Erythroblast (primary cell): Measurements from ENCODE around the gene NTN1.
A peak's percentile ranks its signal among the peaks of the same experiment; 100 is the strongest.

Experiments used
- DNase-seq, 2 experiments: peaks; one replicate each; lab custom pipeline; 2025; lab: John Stamatoyannopoulos, UW
- GATA1 ChIP-seq: IDR thresholded peaks from 2 replicates; pipeline ENCODE4 v1.6.1; 2011; ENCODE audit warnings: low read depth, mild to moderate bottlenecking, control low read depth, low read length, moderate library complexity
- POLR2A ChIP-seq: IDR thresholded peaks from 2 replicates; pipeline ENCODE4 v1.6.1; 2011; ENCODE audit warnings: mild to moderate bottlenecking, low read length

NTN1 gene

GRCh38 chr17:9037736-9038135 lies 16.4 kb downstream of the NTN1 start:
- TF ChIP-seq GATA1 (no peak), POLR2A (no peak)
- DNase-seq, result peak; percentile 10 to 55

GRCh38 chr17:9038380-9038779 lies 17.1 kb downstream of the NTN1 start:
- TF ChIP-seq GATA1, result no peak
- TF ChIP-seq POLR2A, result no peak

DNA sequence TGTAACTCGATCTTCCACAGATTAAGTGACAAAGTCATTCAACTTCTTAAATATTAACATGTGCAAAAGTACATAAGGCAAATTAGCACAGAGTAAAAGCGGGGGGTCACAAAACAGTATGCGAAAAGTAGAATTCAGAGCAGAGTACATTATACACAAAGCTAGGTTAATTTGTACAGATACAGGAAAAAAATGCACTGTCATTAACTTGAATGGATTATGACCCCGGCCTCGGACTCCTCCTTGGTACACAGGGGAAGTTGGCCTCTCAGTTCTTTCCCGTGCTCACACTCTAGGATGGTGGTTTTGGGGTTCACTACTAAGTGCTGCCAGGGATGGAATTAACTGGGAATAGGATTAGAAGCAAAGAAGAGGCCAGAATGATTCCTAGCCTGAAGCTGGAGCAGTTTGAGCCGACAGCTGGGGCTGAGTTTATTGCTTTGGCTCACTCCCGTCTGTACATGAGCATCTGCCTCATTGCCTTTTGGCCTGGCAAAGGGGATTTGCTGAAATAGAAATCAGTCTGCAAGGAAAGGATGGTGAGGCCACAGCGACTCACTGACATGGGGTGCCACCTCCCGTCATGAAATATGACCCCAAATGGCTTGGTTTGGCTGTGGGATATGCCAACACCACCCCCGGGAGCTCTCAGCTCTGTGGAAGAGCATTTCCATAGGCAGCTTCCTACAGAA lies 23.6 kb downstream of the NTN1 start:
- DNase-seq, result no peak
- TF ChIP-seq POLR2A, result no peak
- TF ChIP-seq GATA1, result no peak

More at GRCh38 chr17:9038380-9038779, 17.1 kb downstream of the NTN1 start:
- DNase-seq, result no peak

GRCh38 chr17:9050801-9051401 lies 29.6 kb downstream of the NTN1 start:
- no peak for DNase-seq
- TF ChIP-seq POLR2A (no peak), GATA1 (no peak)

GRCh38 chr17:9051561-9051960 lies 30.3 kb downstream of the NTN1 start:
- DNase-seq, result no peak
- TF ChIP-seq POLR2A, result no peak

GRCh38 chr17:9052921-9053320 lies 31.6 kb downstream of the NTN1 start:
- no peak for DNase-seq
- TF ChIP-seq GATA1 (no peak), POLR2A (no peak)

DNA sequence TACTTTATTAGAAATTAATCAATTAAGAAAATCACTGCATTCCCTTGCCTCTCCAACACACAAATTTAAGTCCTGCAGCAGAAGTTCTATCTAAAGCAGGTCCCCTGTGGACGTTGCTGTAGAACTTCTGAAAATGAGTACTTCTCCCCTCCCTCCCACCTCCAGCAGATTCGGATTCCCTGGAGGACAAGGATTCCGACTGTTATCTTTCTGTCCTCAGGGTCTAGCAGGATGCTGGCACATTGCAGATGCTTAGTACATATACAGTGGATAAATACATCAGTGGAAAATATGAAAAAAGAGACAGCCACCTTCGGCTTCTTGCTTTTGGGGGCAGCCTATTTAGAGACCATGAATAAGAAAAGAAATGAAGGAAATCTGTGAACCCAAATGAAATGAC lies 32.1 kb downstream of the NTN1 start:
- no peak for TF ChIP-seq GATA1
- no peak for DNase-seq

- TF ChIP-seq POLR2A, result no peak
- TF ChIP-seq GATA1, result no peak
- no peak for DNase-seq
Measured at GRCh38 chr17:9054126-9054975, 33.0 kb downstream of the NTN1 start.

GRCh38 chr17:9055281-9055680 lies 34.0 kb downstream of the NTN1 start:
- TF ChIP-seq GATA1 (no peak), POLR2A (no peak)
- no peak for DNase-seq

GRCh38 chr17:9056566-9056965 lies 35.3 kb downstream of the NTN1 start:
- no peak for DNase-seq
- TF ChIP-seq GATA1, result no peak
- TF ChIP-seq POLR2A, result no peak

DNA sequence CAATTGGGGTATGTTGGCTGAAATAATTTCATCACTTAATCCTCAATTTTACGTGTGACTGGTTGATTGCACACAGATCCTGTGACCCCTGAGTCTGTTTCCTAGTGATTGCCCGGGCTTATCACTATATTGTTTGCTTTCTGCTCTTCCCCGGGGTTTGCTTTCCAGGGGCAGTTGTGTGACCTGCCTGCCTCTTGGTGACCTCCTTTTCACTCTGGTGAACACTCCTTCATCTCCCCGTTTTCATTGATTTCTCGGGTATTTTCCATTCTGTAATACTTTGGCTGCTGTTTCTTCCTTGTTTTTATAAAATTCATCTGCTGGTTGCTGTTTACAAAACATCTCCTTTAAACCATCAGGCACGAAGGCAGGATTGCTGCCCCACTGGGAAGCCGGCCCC lies 36.0 kb downstream of the NTN1 start:
- no peak for DNase-seq
- TF ChIP-seq POLR2A (no peak), GATA1 (no peak)

DNA sequence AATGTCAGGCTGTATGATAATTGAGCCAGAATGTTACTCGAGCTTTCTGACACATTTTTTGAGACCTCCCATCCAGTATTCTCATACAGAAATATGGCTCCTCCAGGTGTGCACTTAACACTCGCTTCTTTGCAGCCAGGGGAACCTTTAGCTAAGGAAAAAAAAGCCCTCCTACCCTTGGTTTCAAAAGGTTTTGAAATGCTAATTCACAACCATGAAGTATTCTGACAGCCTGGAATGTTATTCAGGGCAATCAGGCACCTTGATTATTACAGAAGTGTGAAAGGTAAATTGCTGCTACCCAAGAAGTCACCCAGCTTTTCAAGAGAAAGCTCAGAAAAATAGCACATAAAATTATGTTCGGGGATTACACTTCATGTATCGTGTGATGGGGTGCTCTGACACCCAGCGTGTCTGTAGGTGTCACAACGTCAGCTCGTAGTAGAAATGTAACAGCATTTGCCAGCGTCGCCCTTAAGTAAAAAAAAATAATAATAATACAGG lies 41.1 kb downstream of the NTN1 start:
- DNase-seq, result no peak

GRCh38 chr17:9064311-9064834 lies 43.1 kb downstream of the NTN1 start:
- TF ChIP-seq POLR2A, result no peak
- no peak for TF ChIP-seq GATA1

More for the DNA sequence above, 41.1 kb downstream of the NTN1 start:
- TF ChIP-seq POLR2A (no peak), GATA1 (no peak)

DNA sequence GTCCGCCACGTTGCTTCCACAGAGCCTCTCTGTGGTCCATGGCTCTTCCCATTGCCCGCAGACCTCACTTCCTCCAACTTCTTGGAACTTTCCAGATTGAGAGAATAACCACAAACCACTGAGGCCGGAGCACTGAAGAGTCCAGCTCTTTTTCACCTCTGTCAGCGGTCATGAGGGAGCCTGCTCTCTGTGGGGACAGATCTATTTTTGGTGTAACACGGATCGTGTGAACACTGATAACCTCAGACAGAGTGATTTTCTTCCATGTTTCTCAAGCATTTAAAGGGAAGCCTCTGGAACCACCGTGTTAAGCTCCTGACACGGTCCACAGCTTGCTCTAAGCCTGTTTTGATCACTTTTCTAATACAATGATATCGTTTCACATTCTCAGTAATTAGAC lies 49.7 kb downstream of the NTN1 start:
- DNase-seq, result no peak
- TF ChIP-seq POLR2A (no peak), GATA1 (no peak)

More at GRCh38 chr17:9064311-9064834, 43.1 kb downstream of the NTN1 start:
- no peak for DNase-seq
